Measurements from ENCODE around the gene RAB27A.

RAB27A gene

DNA sequence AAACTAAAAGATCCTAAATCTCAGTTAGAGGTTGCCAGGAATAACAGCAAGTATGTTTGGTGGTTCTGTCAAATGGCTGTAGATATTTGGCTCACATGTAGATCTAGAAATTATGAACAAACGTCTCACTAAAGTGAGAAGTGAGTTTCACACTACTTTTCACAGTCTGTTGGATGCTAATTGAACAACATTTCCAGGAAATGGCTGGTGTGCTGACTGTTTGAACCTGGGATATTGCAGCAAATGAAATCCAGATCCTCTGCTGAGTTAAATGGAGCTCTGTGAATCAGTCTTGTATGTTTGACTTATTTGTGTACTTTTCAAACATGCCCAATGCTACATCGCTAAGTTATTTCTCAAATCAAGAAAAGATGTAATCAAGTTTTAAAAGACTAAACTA is 71.6 kb downstream of the RAB27A start (continued):
- no peak for TF ChIP-seq ZNF223 (tag by site-specific recombination; IDR thresholded peaks at IDR 0.05)
- TF ChIP-seq ZNF777 (tag by site-specific recombination; IDR thresholded peaks at IDR 0.05; ENCODE audit: borderline replicate concordance) = no peak

DNA sequence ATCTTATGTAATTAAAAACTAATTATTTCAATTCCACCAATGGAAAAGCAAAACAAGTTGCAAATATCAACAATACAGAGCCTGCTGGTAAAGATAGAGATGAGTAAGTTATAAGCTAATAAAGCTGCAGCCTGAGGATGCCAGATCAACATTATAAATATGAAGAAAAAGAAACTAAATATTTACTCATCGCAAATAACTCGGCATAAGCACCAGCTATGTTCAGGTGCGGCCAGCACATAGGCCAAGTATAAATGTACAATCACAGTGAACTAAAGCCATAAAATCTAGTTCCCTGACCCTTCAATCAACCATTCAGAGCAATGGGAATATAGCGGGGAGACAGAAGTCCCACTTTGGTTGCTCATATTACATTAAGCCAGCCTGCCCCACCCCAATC is 85.1 kb downstream of the RAB27A start:
- CTCF ChIA-PET = no interaction called here
- POLR2A ChIA-PET = no interaction called here

GRCh38 chr15:55202206-55202605 is 87.4 kb downstream of the RAB27A start:
- ChIA-PET CTCF (interaction anchor here (0.6 kb wide), 1 partner anchor 1795 kb away, joined by 4 read pairs; no protein-coding TSS in a partner anchor), POLR2A (no interaction called here)
- no peak for TF ChIP-seq ZNF776 (tag by site-specific recombination; IDR thresholded peaks at IDR 0.05; ENCODE audit: borderline replicate concordance)
- TF ChIP-seq ZNF394 (tag by site-specific recombination; IDR thresholded peaks at IDR 0.05; ENCODE audit: borderline replicate concordance) = no peak
- no peak for TF ChIP-seq ZNF558 (tag by site-specific recombination; IDR thresholded peaks at IDR 0.05)
- TF ChIP-seq ZNF544 (tag by site-specific recombination; IDR thresholded peaks at IDR 0.05) = no peak
- TF ChIP-seq WT1 (tag by site-specific recombination; IDR thresholded peaks at IDR 0.05) = no peak
- TF ChIP-seq KLF1 (tag by site-specific recombination; IDR thresholded peaks at IDR 0.05) = no peak
- no peak for TF ChIP-seq ZNF146 (tag by site-specific recombination; IDR thresholded peaks at IDR 0.05)
- TF ChIP-seq ZNF266 (tag by site-specific recombination; IDR thresholded peaks at IDR 0.05; ENCODE audit: low read depth) = no peak
- no peak for TF ChIP-seq SCRT1 (tag by site-specific recombination; IDR thresholded peaks at IDR 0.05; ENCODE audit: borderline replicate concordance)
- H3K36me3 ChIP-seq (ENCODE audit: control insufficient read depth in 2 of 2, insufficient read depth in 1 of 2, low read length in 2 of 2) = peaks cover 0 to 7% of the 10 kb centered on the region in 2 experiments; a peak in 1 of 3 replicates
- no peaks in the 10 kb centered on the region for H3K9me3 ChIP-seq (ENCODE audit: control insufficient read depth, insufficient read depth, low read depth, low read length)
- H3K27ac ChIP-seq (ENCODE audit: extremely low read depth, low read depth, low read length) = no peak overlapping the region
- no peak overlapping the region for H3K4me3 ChIP-seq (ENCODE audit: low read depth, low read length)
- no peaks in the 10 kb centered on the region for H3K4me1 ChIP-seq (ENCODE audit: control insufficient read depth, insufficient read depth, low read length)

More for the DNA sequence above, 85.1 kb downstream of the RAB27A start:
- Histone ChIP-seq H3K27ac (ENCODE audit: extremely low read depth, low read depth, low read length) (no peak overlapping the region), H3K9me3 (ENCODE audit: control insufficient read depth, insufficient read depth, low read depth, low read length) (no peaks in the 10 kb centered on the region), H3K4me1 (ENCODE audit: control insufficient read depth, insufficient read depth, low read length) (no peaks in the 10 kb centered on the region), H3K36me3 (ENCODE audit: control insufficient read depth in 2 of 2, insufficient read depth in 1 of 2, low read length in 2 of 2) (peaks cover 0 to 7% of the 10 kb centered on the region in 2 experiments; a peak in 1 of 3 replicates), H3K4me3 (ENCODE audit: low read depth, low read length) (no peak overlapping the region)
- TF ChIP-seq ZNF548 (tag by site-specific recombination; IDR thresholded peaks at IDR 0.05) = no peak
- no peak for TF ChIP-seq ZNF623 (tag by site-specific recombination; IDR thresholded peaks at IDR 0.05)
- no peak for TF ChIP-seq ZNF747 (tag by site-specific recombination; IDR thresholded peaks at IDR 0.05)
- TF ChIP-seq MZF1 (tag by site-specific recombination; IDR thresholded peaks at IDR 0.05; ENCODE audit: borderline replicate concordance) = no peak
- TF ChIP-seq, protein P1, sequence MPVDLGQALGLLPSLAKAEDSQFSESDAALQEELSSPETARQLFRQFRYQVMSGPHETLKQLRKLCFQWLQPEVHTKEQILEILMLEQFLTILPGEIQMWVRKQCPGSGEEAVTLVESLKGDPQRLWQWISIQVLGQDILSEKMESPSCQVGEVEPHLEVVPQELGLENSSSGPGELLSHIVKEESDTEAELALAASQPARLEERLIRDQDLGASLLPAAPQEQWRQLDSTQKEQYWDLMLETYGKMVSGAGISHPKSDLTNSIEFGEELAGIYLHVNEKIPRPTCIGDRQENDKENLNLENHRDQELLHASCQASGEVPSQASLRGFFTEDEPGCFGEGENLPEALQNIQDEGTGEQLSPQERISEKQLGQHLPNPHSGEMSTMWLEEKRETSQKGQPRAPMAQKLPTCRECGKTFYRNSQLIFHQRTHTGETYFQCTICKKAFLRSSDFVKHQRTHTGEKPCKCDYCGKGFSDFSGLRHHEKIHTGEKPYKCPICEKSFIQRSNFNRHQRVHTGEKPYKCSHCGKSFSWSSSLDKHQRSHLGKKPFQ (tag by site-specific recombination; IDR thresholded peaks at IDR 0.05) = no peak
- no peak for TF ChIP-seq KLF17 (tag by site-specific recombination; IDR thresholded peaks at IDR 0.05)
- TF ChIP-seq KLF8 (tag by site-specific recombination; IDR thresholded peaks at IDR 0.05) = no peak

- no peak for TF ChIP-seq ZNF175 (tag by site-specific recombination; IDR thresholded peaks at IDR 0.05)
- TF ChIP-seq SETDB1 (IDR thresholded peaks at IDR 0.05; ENCODE audit: insufficient read length, low read length) = peak; percentile 83
- CTCF ChIA-PET = no interaction called here
- Histone ChIP-seq H3K9me3 (ENCODE audit: control insufficient read depth, insufficient read depth, low read depth, low read length) (no peaks in the 10 kb centered on the region), H3K27ac (ENCODE audit: extremely low read depth, low read depth, low read length) (no peak overlapping the region), H3K4me3 (ENCODE audit: low read depth, low read length) (no peak overlapping the region), H3K36me3 (ENCODE audit: control insufficient read depth in 2 of 2, insufficient read depth in 1 of 2, low read length in 2 of 2) (no peaks in the 10 kb centered on the region), H3K4me1 (ENCODE audit: control insufficient read depth, insufficient read depth, low read length) (no peaks in the 10 kb centered on the region)
- POLR2A ChIA-PET = no interaction called here
These were observed 90.9 kb downstream of the RAB27A start for GRCh38 chr15:55198706-55199105.
